Measurements from ENCODE around the gene PEMT.

Gene PEMT

GRCh38 chr17:17484451-17484899 is 107.0 kb downstream of the PEMT start:
- Histone ChIP-seq H3K27ac (ENCODE audit: extremely low read depth, low read depth, low read length) (no peak overlapping the region), H3K9me3 (ENCODE audit: control insufficient read depth, insufficient read depth, low read depth, low read length) (no peaks in the 10 kb centered on the region), H3K4me3 (ENCODE audit: low read depth, low read length) (no peak overlapping the region), H3K36me3 (ENCODE audit: control insufficient read depth in 2 of 2, insufficient read depth in 1 of 2, low read length in 2 of 2) (peaks cover 31 to 72% of the 10 kb centered on the region in 2 experiments), H3K4me1 (ENCODE audit: control insufficient read depth, insufficient read depth, low read length) (no peaks in the 10 kb centered on the region)
- ChIA-PET CTCF (interaction anchor here (0.7 to 1.2 kb wide), 3 partner anchors 13 to 58 kb away, joined by 3 to 4 read pairs (median 4); no protein-coding TSS in a partner anchor), POLR2A (no interaction called here)
- TF ChIP-seq KLF1 (tag by site-specific recombination; IDR thresholded peaks at IDR 0.05) (no peak), SALL2 (tag by site-specific recombination; IDR thresholded peaks at IDR 0.05; ENCODE audit: borderline replicate concordance) (no peak), ZNF10 (tag by site-specific recombination; IDR thresholded peaks at IDR 0.05) (no peak), ZNF19 (tag by site-specific recombination; IDR thresholded peaks at IDR 0.05; ENCODE audit: low read depth) (no peak), PRDM10 (tag by site-specific recombination; IDR thresholded peaks at IDR 0.05) (no peak), EGR2 (tag by site-specific recombination; IDR thresholded peaks at IDR 0.05; ENCODE audit: low read depth) (peak; percentile 92), ZNF837 (tag by site-specific recombination; IDR thresholded peaks at IDR 0.05) (no peak), SP2 (tag by site-specific recombination; IDR thresholded peaks at IDR 0.05) (0 out of 2 replicates have a peak, but pooled peaks have one; percentile 7), ZNF473 (tag by site-specific recombination; IDR thresholded peaks at IDR 0.05) (no peak), ZFP69B (tag by site-specific recombination; IDR thresholded peaks at IDR 0.05) (peak; percentile 61; the same call in 1 of the 2 replicates), ZNF558 (tag by site-specific recombination; IDR thresholded peaks at IDR 0.05) (no peak), ZNF433 (tag by site-specific recombination; IDR thresholded peaks at IDR 0.05; ENCODE audit: low read depth) (no peak), ZNF146 (tag by site-specific recombination; IDR thresholded peaks at IDR 0.05) (no peak), MYNN (tag by site-specific recombination; IDR thresholded peaks at IDR 0.05; ENCODE audit: borderline replicate concordance) (no peak), ZBTB1 (tag by site-specific recombination; IDR thresholded peaks at IDR 0.05) (no peak), ZIC2 (tag by site-specific recombination; IDR thresholded peaks at IDR 0.05) (peak; percentile 61; the same call in 1 of the 2 replicates), ZNF354C (tag by site-specific recombination; IDR thresholded peaks at IDR 0.05; ENCODE audit: borderline replicate concordance, low read depth) (no peak), GLIS2 (tag by site-specific recombination; IDR thresholded peaks at IDR 0.05) (0 out of 2 replicates have a peak, but pooled peaks have one; percentile 11), ZFHX2 (tag by site-specific recombination; conservative IDR thresholded peaks at IDR 0.05) (peak; percentile 88), KLF16 (tag by site-specific recombination; IDR thresholded peaks at IDR 0.05) (no peak), ZFP41 (tag by site-specific recombination; IDR thresholded peaks at IDR 0.05; ENCODE audit: borderline replicate concordance) (no peak), ZNF350 (tag by site-specific recombination; IDR thresholded peaks at IDR 0.05) (no peak)
- TF ChIP-seq, protein P1, sequence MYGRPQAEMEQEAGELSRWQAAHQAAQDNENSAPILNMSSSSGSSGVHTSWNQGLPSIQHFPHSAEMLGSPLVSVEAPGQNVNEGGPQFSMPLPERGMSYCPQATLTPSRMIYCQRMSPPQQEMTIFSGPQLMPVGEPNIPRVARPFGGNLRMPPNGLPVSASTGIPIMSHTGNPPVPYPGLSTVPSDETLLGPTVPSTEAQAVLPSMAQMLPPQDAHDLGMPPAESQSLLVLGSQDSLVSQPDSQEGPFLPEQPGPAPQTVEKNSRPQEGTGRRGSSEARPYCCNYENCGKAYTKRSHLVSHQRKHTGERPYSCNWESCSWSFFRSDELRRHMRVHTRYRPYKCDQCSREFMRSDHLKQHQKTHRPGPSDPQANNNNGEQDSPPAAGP (tag by site-specific recombination; IDR thresholded peaks at IDR 0.05): 0 out of 2 replicates have a peak, but pooled peaks have one; percentile 24
- TF ChIP-seq, protein P2, sequence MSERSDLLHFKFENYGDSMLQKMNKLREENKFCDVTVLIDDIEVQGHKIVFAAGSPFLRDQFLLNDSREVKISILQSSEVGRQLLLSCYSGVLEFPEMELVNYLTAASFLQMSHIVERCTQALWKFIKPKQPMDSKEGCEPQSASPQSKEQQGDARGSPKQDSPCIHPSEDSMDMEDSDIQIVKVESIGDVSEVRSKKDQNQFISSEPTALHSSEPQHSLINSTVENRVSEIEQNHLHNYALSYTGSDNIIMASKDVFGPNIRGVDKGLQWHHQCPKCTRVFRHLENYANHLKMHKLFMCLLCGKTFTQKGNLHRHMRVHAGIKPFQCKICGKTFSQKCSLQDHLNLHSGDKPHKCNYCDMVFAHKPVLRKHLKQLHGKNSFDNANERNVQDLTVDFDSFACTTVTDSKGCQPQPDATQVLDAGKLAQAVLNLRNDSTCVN (tag by site-specific recombination; optimal IDR thresholded peaks at IDR 0.05): no peak
- TF ChIP-seq, protein P3, sequence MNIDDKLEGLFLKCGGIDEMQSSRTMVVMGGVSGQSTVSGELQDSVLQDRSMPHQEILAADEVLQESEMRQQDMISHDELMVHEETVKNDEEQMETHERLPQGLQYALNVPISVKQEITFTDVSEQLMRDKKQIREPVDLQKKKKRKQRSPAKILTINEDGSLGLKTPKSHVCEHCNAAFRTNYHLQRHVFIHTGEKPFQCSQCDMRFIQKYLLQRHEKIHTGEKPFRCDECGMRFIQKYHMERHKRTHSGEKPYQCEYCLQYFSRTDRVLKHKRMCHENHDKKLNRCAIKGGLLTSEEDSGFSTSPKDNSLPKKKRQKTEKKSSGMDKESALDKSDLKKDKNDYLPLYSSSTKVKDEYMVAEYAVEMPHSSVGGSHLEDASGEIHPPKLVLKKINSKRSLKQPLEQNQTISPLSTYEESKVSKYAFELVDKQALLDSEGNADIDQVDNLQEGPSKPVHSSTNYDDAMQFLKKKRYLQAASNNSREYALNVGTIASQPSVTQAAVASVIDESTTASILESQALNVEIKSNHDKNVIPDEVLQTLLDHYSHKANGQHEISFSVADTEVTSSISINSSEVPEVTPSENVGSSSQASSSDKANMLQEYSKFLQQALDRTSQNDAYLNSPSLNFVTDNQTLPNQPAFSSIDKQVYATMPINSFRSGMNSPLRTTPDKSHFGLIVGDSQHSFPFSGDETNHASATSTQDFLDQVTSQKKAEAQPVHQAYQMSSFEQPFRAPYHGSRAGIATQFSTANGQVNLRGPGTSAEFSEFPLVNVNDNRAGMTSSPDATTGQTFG (tag by site-specific recombination; IDR thresholded peaks at IDR 0.05; ENCODE audit: borderline replicate concordance): no peak
- TF ChIP-seq, protein P4, sequence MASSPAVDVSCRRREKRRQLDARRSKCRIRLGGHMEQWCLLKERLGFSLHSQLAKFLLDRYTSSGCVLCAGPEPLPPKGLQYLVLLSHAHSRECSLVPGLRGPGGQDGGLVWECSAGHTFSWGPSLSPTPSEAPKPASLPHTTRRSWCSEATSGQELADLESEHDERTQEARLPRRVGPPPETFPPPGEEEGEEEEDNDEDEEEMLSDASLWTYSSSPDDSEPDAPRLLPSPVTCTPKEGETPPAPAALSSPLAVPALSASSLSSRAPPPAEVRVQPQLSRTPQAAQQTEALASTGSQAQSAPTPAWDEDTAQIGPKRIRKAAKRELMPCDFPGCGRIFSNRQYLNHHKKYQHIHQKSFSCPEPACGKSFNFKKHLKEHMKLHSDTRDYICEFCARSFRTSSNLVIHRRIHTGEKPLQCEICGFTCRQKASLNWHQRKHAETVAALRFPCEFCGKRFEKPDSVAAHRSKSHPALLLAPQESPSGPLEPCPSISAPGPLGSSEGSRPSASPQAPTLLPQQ (tag by site-specific recombination; IDR thresholded peaks at IDR 0.05): peak; percentile 79

All from HEK293 (cell line).